Glutamatergic neuron (in vitro differentiated cells): ENCODE results near the gene HDAC8. TPM values are rescaled to one million over a fixed set of nuclear protein-coding genes. Genes with fewer than 3 reads are reported as not detected.
"Not testable (repeated sequence)": the region's sequence is repeated elsewhere in the genome, so short reads cannot be mapped to it uniquely, and the experiment has no call there.

Experiments used
- DNase-seq: peaks from one replicate; pipeline ENCODE4 v3.0.0; 2022
- H3K27ac Mint-ChIP-seq: one replicate; pipeline ENCODE4 v1.8.0; 2020; ENCODE audit warnings: mild to moderate bottlenecking, mixed read lengths, inconsistent platforms; ENCODE audit not compliant: unreplicated experiment
- H3K27me3 Mint-ChIP-seq: one replicate; pipeline ENCODE4 v1.8.0; 2020; ENCODE audit warnings: mild to moderate bottlenecking, moderate library complexity, mixed read lengths, inconsistent platforms; ENCODE audit not compliant: unreplicated experiment
- H3K36me3 Mint-ChIP-seq: one replicate; pipeline ENCODE4 v1.8.0; 2020; ENCODE audit warnings: mild to moderate bottlenecking, mixed read lengths, inconsistent platforms; ENCODE audit not compliant: unreplicated experiment
- H3K4me1 Mint-ChIP-seq: one replicate; pipeline ENCODE4 v1.8.0; 2020; ENCODE audit warnings: mild to moderate bottlenecking, low read depth, mixed read lengths, inconsistent platforms; ENCODE audit not compliant: unreplicated experiment
- H3K4me3 Mint-ChIP-seq: one replicate; pipeline ENCODE4 v1.8.0; 2020; ENCODE audit warnings: mild to moderate bottlenecking, mixed read lengths, inconsistent platforms; ENCODE audit not compliant: unreplicated experiment
- H3K9me3 Mint-ChIP-seq: one replicate; pipeline ENCODE4 v1.8.0; 2020; ENCODE audit warnings: mild to moderate bottlenecking, moderate library complexity, mixed read lengths, inconsistent platforms; ENCODE audit not compliant: unreplicated experiment
- CTCF ChIP-seq: fragments of 200-600 bp; sonication (generic); IDR thresholded peaks from one replicate; pipeline ENCODE4 v1.5.0; 2021; ENCODE audit not compliant: partially characterized antibody, unreplicated experiment
- total RNA-seq: library from RNA; stranded (reverse); fragmentation: NEBNext Ultra II Directional; extraction: Animal tissue kit (Norgen Biotek cat#: 25700); gene quantifications from one replicate; pipeline ENCODE4 v1.2.1, GENCODE V29; 2021; ENCODE audit not compliant: unreplicated experiment

Gene HDAC8
- total RNA-seq, 1 donor from 2014 or later, result 49.0 TPM

GRCh38 chrX:72609313-72609712 is 36.7 kb upstream of the HDAC8 start:
- DNase-seq, result no peak
- TF ChIP-seq CTCF, result no peak
- no peaks in the 10 kb centered on the region for H3K36me3 Mint-ChIP-seq

GRCh38 chrX:72604705-72605104 is 32.1 kb upstream of the HDAC8 start:
- H3K27me3 Mint-ChIP-seq, result no peaks in the 10 kb centered on the region
- H3K36me3 Mint-ChIP-seq, result no peaks in the 10 kb centered on the region
- no peak overlapping the region for H3K4me3 Mint-ChIP-seq
- no peaks in the 10 kb centered on the region for H3K4me1 Mint-ChIP-seq
- TF ChIP-seq CTCF, result no peak
- no peaks in the 10 kb centered on the region for H3K9me3 Mint-ChIP-seq
- DNase-seq, result no peak
- H3K27ac Mint-ChIP-seq, result no peak overlapping the region

More at GRCh38 chrX:72609313-72609712, 36.7 kb upstream of the HDAC8 start:
- Mint-ChIP-seq H3K4me1 (no peaks in the 10 kb centered on the region), H3K27me3 (peaks cover 2% of the 10 kb centered on the region), H3K9me3 (no peaks in the 10 kb centered on the region), H3K4me3 (no peak overlapping the region), H3K27ac (no peak overlapping the region)

GRCh38 chrX:72604112-72604511 is 31.5 kb upstream of the HDAC8 start:
- no peak for DNase-seq
- H3K27ac Mint-ChIP-seq, result no peak overlapping the region
- no peaks in the 10 kb centered on the region for H3K4me1 Mint-ChIP-seq
- H3K27me3 Mint-ChIP-seq, result no peaks in the 10 kb centered on the region
- no peak for TF ChIP-seq CTCF
- H3K36me3 Mint-ChIP-seq, result no peaks in the 10 kb centered on the region
- H3K9me3 Mint-ChIP-seq, result no peaks in the 10 kb centered on the region
- no peak overlapping the region for H3K4me3 Mint-ChIP-seq

DNA sequence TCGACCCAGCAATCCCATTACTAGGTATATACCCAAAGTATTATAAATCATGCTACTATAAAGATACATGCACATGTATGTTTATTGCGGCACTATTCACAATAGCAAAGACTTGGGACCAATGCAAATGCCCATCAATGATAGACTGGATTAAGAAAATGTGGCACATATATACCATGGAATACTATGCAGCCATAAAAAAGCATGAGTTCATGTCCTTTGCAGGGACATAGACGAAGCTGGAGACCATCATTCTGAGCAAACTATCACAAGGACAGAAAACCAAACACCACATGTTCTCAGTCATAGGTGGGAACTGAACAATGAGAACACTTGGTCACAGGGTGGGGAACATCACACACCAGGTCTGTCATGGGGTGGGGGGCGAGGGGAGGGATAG is 18.4 kb upstream of the HDAC8 start:
- not testable (repeated sequence) for H3K4me3 Mint-ChIP-seq, H3K27me3 Mint-ChIP-seq, H3K9me3 Mint-ChIP-seq, H3K4me1 Mint-ChIP-seq, DNase-seq, H3K36me3 Mint-ChIP-seq, H3K27ac Mint-ChIP-seq

GRCh38 chrX:72584163-72584562 is 11.5 kb upstream of the HDAC8 start:
- peaks cover 4% of the 10 kb centered on the region for H3K9me3 Mint-ChIP-seq

More at GRCh38 chrX:72584163-72584562, 11.5 kb upstream of the HDAC8 start:
- no peak for TF ChIP-seq CTCF
- no peaks in the 10 kb centered on the region for H3K27me3 Mint-ChIP-seq
- no peak overlapping the region for H3K27ac Mint-ChIP-seq
- no peak overlapping the region for H3K4me3 Mint-ChIP-seq
- H3K4me1 Mint-ChIP-seq, result no peaks in the 10 kb centered on the region
- H3K36me3 Mint-ChIP-seq, result no peaks in the 10 kb centered on the region
- no peak for DNase-seq
